Body of pancreas (tissue), 4 donors: ENCODE results near the gene SNTG2. TPM values are rescaled to one million over a fixed set of nuclear protein-coding genes. Genes with fewer than 3 reads are reported as not detected.

Experiments
- ATAC-seq: fragments of 150-250 bp; one replicate; pipeline ENCODE4 v1.9.1; 2016
- DNase-seq, 4 donors: peaks; one replicate each; pipeline ENCODE4 v3.0.0-alpha.2; 2019
- H3K27ac ChIP-seq, 4 donors: fragments of 200-600 bp; sonication (generic); 1 replicate in 3 of 4; 2 replicates in 1 of 4; pipeline versions ENCODE4 v1.5.1 to v1.6.1; 2016 to 2019; ENCODE audit warnings: mild to moderate bottlenecking in 1 of 4, mixed read lengths in 1 of 4, moderate library complexity in 1 of 4
- H3K27me3 ChIP-seq, 2 donors: fragments of 200-600 bp; sonication (generic); one replicate each; pipeline ENCODE4 v1.6.0; 2016; ENCODE audit warnings: mild to moderate bottlenecking in 1 of 2
- H3K36me3 ChIP-seq, 2 donors: fragments of 200-600 bp; sonication (generic); replicated peaks in 1 of 2; 2 replicates each; pipeline ENCODE4 v1.5.1; 2016; ENCODE audit warnings: low read depth in 2 of 2; ENCODE audit not compliant: insufficient read depth in 1 of 2
- H3K4me1 ChIP-seq: fragments of 200-600 bp; sonication (generic); one replicate; pipeline ENCODE4 v1.6.0; 2016
- H3K4me3 ChIP-seq, 2 donors: fragments of 200-600 bp; sonication (generic); 1 replicate in 1 of 2; 2 replicates in 1 of 2; pipeline ENCODE4 v1.5.1; 2016 to 2019
- H3K9me3 ChIP-seq, 3 donors: fragments of 200-600 bp; sonication (generic); 1 replicate in 2 of 3; 2 replicates in 1 of 3; pipeline ENCODE4 v1.5.1; 2016
- POLR2A ChIP-seq, 3 donors: fragments of 450-650 bp; IDR thresholded peaks; one replicate each; pipeline ENCODE4 v1.6.1; 2016; ENCODE audit warnings: antibody characterized with exemption in 3 of 3, mild to moderate bottlenecking in 2 of 3
- WGBS, 2 donors: methylation state at CpG; one replicate each; pipeline ENCODE4 v1.1.5; 2017; 5-methylcytosine and 5-hydroxymethylcytosine counted together
- intact Hi-C: fragments of 100-400 bp; cut with DNase I; formaldehyde crosslinking; loops from one replicate; pipeline ENCODE4 v1.15.1; 2023
- total RNA-seq, 2 donors: library from RNA; depleted of rRNA; stranded (reverse); fragments of >200 nt; gene quantifications; one replicate each; pipeline ENCODE4 v1.1.0, GENCODE V29; 2016
- TF ChIP-seq, protein P1 (sequence below), 7 experiments: fragments of 450-650 bp in 4 of 7; fragments of 200-600 bp in 3 of 7; sonication (generic) in 3 of 7; IDR thresholded peaks; one replicate each; pipeline ENCODE4 v1.5.1; 2016 to 2019; ENCODE audit warnings: antibody characterized with exemption in 7 of 7

Gene SNTG2
- total RNA-seq, 2 donors from 2014 or later = 11.9 to 18.7 TPM

DNA sequence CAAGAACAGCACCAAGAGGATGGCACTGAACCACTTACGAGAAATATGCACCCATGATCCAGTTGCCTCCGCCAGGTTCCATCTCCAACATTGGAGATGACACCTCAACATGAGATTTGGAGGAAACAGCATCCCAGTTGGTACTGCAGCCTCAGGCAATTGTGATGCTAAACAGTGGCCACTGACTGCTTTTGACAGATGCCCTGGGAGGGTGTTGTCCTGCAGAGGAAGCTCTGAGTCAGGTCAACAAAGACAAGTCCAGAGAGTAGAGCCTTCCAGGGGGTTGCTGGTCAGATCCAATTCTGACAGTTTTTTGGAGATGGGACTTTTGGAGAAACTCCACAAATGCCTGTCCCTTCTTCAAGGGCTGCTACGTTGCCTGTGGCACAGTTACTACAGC is 82.4 kb downstream of the SNTG2 start:
- Histone ChIP-seq H3K27ac (no peak overlapping the region), H3K36me3 (no peaks in the 10 kb centered on the region), H3K9me3 (no peaks in the 10 kb centered on the region), H3K27me3 (no peaks in the 10 kb centered on the region), H3K4me3 (no peak overlapping the region), H3K4me1 (no peaks in the 10 kb centered on the region)
- DNase-seq (no peak), ATAC-seq (no peak)
- WGBS, 2 donors = 87 to 98% methylated on average over 3 of the region's 3 CpGs
- intact Hi-C loops = no loop called here
- TF ChIP-seq POLR2A (IDR thresholded peaks at IDR 0.05) = no peak
- TF ChIP-seq, protein P1, sequence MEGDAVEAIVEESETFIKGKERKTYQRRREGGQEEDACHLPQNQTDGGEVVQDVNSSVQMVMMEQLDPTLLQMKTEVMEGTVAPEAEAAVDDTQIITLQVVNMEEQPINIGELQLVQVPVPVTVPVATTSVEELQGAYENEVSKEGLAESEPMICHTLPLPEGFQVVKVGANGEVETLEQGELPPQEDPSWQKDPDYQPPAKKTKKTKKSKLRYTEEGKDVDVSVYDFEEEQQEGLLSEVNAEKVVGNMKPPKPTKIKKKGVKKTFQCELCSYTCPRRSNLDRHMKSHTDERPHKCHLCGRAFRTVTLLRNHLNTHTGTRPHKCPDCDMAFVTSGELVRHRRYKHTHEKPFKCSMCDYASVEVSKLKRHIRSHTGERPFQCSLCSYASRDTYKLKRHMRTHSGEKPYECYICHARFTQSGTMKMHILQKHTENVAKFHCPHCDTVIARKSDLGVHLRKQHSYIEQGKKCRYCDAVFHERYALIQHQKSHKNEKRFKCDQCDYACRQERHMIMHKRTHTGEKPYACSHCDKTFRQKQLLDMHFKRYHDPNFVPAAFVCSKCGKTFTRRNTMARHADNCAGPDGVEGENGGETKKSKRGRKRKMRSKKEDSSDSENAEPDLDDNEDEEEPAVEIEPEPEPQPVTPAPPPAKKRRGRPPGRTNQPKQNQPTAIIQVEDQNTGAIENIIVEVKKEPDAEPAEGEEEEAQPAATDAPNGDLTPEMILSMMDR (IDR thresholded peaks at IDR 0.05) = no peak

DNA sequence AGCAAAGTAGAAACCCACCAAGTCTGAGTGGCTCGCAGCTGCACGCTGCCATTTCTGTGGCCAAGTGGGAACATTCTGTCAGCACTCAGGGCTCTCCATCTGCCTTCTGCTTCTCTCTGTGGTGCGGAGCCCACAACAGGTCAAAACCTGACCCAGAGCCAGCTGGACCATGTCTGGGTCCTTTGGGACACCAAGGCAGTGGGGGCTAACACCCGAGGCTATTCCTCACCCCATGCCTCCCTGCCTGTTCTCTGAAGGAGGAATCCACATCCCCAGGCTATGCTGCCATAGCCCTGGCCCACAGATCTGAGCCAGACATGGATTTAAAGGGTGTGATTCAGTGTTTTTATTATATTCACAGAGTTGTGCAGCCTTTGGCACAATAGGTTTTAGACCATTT is 86.4 kb downstream of the SNTG2 start:
- no peak for DNase-seq
- no peak for ATAC-seq
- intact Hi-C loops = no loop called here
- no peak for TF ChIP-seq POLR2A (IDR thresholded peaks at IDR 0.05)
- TF ChIP-seq, protein P1 (IDR thresholded peaks at IDR 0.05) = no peak
- 74 to 81% methylated on average over 2 to 4 of the region's 4 CpGs for WGBS, 2 donors
- Histone ChIP-seq H3K9me3 (no peaks in the 10 kb centered on the region), H3K4me3 (no peak overlapping the region), H3K36me3 (no peaks in the 10 kb centered on the region), H3K27ac (no peak overlapping the region), H3K27me3 (no peaks in the 10 kb centered on the region), H3K4me1 (peaks cover 5% of the 10 kb centered on the region)

DNA sequence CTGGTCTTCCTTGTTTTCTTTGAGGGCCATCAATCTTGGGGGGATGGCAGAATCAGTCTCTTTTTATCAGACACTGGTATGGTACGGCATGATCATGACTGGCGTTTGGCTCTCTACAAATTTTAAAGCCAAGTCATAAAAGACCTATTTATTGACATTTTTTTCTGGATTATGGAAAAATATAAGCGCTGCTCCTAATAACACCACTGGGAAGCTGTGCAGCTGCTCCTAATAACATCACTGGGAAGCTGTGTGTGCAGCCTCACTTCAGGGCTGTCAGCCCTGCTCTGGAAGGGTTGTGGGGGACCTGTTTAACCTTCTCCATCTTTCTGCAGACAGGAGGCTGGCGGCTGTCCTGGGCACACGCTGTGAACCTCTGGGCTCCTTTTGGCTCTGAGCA is 88.9 kb downstream of the SNTG2 start:
- TF ChIP-seq POLR2A (IDR thresholded peaks at IDR 0.05) = no peak
- Histone ChIP-seq H3K27me3 (no peaks in the 10 kb centered on the region), H3K9me3 (no peaks in the 10 kb centered on the region), H3K4me1 (peaks cover 5% of the 10 kb centered on the region), H3K36me3 (no peaks in the 10 kb centered on the region), H3K4me3 (no peak overlapping the region), H3K27ac (no peak overlapping the region)
- no peak for DNase-seq
- no peak for ATAC-seq
- intact Hi-C loops = no loop called here
- WGBS, 2 donors = 61 to 64% methylated on average over 3 to 5 of the region's 5 CpGs

DNA sequence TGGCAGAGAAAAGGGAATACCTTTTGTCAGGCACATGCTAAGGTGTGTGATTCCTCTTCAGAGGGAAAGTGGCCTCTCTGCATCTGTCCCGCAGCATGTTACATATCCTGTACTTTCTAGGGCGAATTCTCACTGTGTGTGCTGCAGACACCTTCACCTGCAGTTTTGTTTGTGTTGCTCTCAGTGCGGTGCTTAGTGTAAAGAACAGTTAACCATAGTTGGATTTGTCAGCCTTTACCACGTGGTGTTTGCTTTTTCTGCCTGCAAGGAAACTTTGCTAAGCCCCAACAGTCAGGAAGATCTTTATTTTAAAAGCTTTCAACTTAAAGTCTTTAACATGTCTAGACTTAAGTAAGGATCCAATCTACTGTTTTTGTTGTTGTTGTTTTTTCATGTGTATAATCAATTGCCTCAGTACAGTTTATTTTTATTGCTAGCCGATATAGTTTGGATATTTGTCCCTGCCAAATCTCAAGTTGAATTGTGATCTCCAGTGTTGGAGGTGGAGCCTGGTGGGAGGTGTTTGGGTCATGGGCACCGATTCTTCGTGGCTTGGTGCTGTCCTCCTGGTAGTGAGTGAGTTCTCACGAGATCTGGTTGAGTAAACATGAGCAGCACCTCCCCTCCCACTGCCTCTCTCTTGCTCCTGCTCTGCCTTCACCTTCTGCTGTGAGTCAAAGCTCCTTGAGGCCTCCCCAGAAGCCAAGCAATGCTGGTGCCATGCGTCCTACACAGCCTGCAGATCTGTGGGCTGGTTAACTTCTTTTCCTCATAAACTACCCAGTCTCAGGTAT is 90.6 kb downstream of the SNTG2 start:
- intact Hi-C loops = no loop called here
- no peaks in the 10 kb centered on the region for H3K36me3 ChIP-seq
- peaks cover 5% of the 10 kb centered on the region for H3K4me1 ChIP-seq
- no peak overlapping the region for H3K4me3 ChIP-seq
- DNase-seq = peak; percentile 40 to 68 (median 50)
- H3K9me3 ChIP-seq = peaks cover 0 to 2% (median 0%) of the 10 kb centered on the region in 3 donors
- H3K27ac ChIP-seq = peak overlapping the region in 1 of 4 donors; percentile 7
- peak; percentile 90 for ATAC-seq
- 30 to 43% methylated on average over 9 of the region's 9 CpGs for WGBS, 2 donors
- TF ChIP-seq POLR2A (IDR thresholded peaks at IDR 0.05) = no peak
- TF ChIP-seq, protein P1 (IDR thresholded peaks at IDR 0.05) = no peak
- H3K27me3 ChIP-seq = no peaks in the 10 kb centered on the region

DNA sequence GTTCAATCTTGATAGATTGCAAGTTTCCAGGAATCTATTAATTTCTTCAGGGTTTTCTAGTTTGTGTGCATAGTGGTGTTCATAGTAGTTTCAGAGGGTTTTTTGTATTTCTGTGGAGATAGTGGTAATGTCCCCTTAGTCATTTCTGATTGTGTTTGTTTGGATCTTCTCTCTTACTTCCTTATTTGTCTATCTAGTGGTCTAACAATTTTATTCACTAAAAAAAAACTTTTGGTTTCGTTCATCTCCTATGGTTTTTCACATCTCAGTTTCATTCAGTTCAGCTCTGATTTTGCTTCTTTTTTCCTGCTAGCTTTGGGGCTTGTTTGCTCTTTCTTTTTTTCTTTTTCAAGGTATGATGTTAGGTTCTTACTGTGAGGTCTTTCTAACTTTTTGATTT is 94.5 kb downstream of the SNTG2 start:
- Histone ChIP-seq H3K9me3 (peaks cover 0 to 3% (median 0%) of the 10 kb centered on the region in 3 donors), H3K36me3 (no peaks in the 10 kb centered on the region), H3K4me3 (no peak overlapping the region), H3K4me1 (peaks cover 5% of the 10 kb centered on the region), H3K27me3 (no peaks in the 10 kb centered on the region), H3K27ac (no peak overlapping the region)
- WGBS, 2 donors = 65 to 87% methylated on average over 1 of the region's 1 CpG
- intact Hi-C loops = no loop called here
- TF ChIP-seq POLR2A (IDR thresholded peaks at IDR 0.05) = no peak
- TF ChIP-seq, protein P1 (IDR thresholded peaks at IDR 0.05) = no peak
- DNase-seq (no peak), ATAC-seq (no peak)
